NT2/D1 (cell line): Measurements from ENCODE around the gene CRACR2B.

ENCODE experiments used
- YY1 ChIP-seq: IDR thresholded peaks from 2 replicates; pipeline ENCODE4 v1.6.1; 2011; ENCODE audit not compliant: insufficient read length, insufficient read depth
- ZNF274 ChIP-seq: IDR thresholded peaks from 2 replicates; pipeline ENCODE4 v1.6.1; 2011; ENCODE audit warnings: mild to moderate bottlenecking, low read depth, low read length

- no peak for TF ChIP-seq ZNF274
- no peak for TF ChIP-seq YY1
Observed at GRCh38 chr11:825366-826226, 2.1 kb upstream of the CRACR2B start.
